HCT116 (cell line): ENCODE measurements around the gene MOB3A.

Experiments
- CTCF ChIP-seq, 3 experiments: fragments of 200-600 bp in 1 of 3; sonication (generic) in 1 of 3; IDR thresholded peaks in 2 of 3; conservative IDR thresholded peaks in 1 of 3; 2 replicates each; pipeline ENCODE4 v1.5.1; 2012 to 2017; ENCODE audit warnings: low read depth in 2 of 3, low read length in 2 of 3, antibody characterized with exemption in 1 of 3, borderline replicate concordance in 1 of 3, control low read depth in 1 of 3, mild to moderate bottlenecking in 1 of 3, mixed read lengths in 1 of 3, mixed run types in 1 of 3, moderate library complexity in 1 of 3; ENCODE audit not compliant: insufficient read depth in 1 of 3
- EZH2phosphoT487 ChIP-seq: fragments of 200-600 bp; IDR thresholded peaks from 2 replicates; pipeline ENCODE4 v1.6.1; 2018; ENCODE audit warnings: antibody characterized with exemption, borderline replicate concordance

- no peak for TF ChIP-seq CTCF (IDR thresholded peaks at IDR 0.05 in 2 of 3, conservative IDR thresholded peaks at IDR 0.05 in 1 of 3; ENCODE audit: borderline replicate concordance in 1 of 3, insufficient read depth in 1 of 3, low read depth in 2 of 3, low read length in 2 of 3)
- TF ChIP-seq EZH2phosphoT487, result no peak
Measured at GRCh38 chr19:2041683-2042484, 54.2 kb downstream of the MOB3A start.
